Measurements from ENCODE around the gene RBMS1. TPM values are rescaled to one million over a fixed set of nuclear protein-coding genes. Genes with fewer than 3 reads are reported as not detected.

RBMS1 gene
- polyA plus RNA-seq, 1 donor (not counting 4 experiments of a cell fraction or from before 2014, with no cell fraction given): 89.1 TPM

- Histone ChIP-seq H3K79me2 (ENCODE audit: control insufficient read depth, insufficient read depth, low read length) (no peaks in the 10 kb centered on the region), H3K27me3 (ENCODE audit: control insufficient read depth, extremely low read depth, insufficient read depth, low read length) (no peaks in the 10 kb centered on the region), H3K36me3 (ENCODE audit: control insufficient read depth in 2 of 2, extremely low read depth in 1 of 2, insufficient read depth in 2 of 2, low read length in 2 of 2) (peaks cover 1 to 5% of the 10 kb centered on the region in 2 experiments), H3K9me1 (ENCODE audit: control insufficient read depth, extremely low read depth, insufficient read depth, low read length) (no peaks in the 10 kb centered on the region), H2AFZ (ENCODE audit: control insufficient read depth, low read length) (no peak overlapping the region), H3K27ac (ENCODE audit: control insufficient read depth, insufficient read depth, low read length) (no peak overlapping the region), H3K4me1 (ENCODE audit: control insufficient read depth, extremely low read depth, insufficient read depth, low read length) (peaks cover 19% of the 10 kb centered on the region), H3K4me2 (ENCODE audit: control insufficient read depth, extremely low read depth, insufficient read depth, low read depth, low read length) (no peak overlapping the region), H3K9ac (ENCODE audit: control insufficient read depth, extremely low read depth, insufficient read depth, low read length) (no peak overlapping the region), H4K20me1 (ENCODE audit: control insufficient read depth, extremely low read depth, insufficient read depth, low read length) (no peaks in the 10 kb centered on the region), H3K9me3 (ENCODE audit: control insufficient read depth, low read depth, low read length) (no peaks in the 10 kb centered on the region), H3K4me3 (ENCODE audit: control insufficient read depth in 2 of 3, extremely low read depth in 1 of 3, insufficient read depth in 2 of 3, low read depth in 1 of 3, low read length in 3 of 3) (no peak overlapping the region)
- TF ChIP-seq CTCF (optimal IDR thresholded peaks at IDR 0.05 in 1 of 3, IDR thresholded peaks at IDR 0.05 in 1 of 3, conservative IDR thresholded peaks at IDR 0.05 in 1 of 3; ENCODE audit: extremely low read depth in 1 of 3, insufficient read depth in 2 of 3, low read length in 3 of 3) (no peak), EZH2 (IDR thresholded peaks at IDR 0.05; ENCODE audit: low read length) (no peak)
- peak; percentile 5 for FAIRE-seq
- dilution Hi-C loops (cut with MboI; ENCODE audit: extremely low pct_ligation_motif_present, low sequenced_read_pairs): no loop called here
- DNase-seq (ENCODE audit: low read depth, low spot score): no peak
Observed at GRCh38 chr2:160266037-160266551, 227.5 kb downstream of the RBMS1 start.

- Histone ChIP-seq H3K4me3 (ENCODE audit: control insufficient read depth in 2 of 3, extremely low read depth in 1 of 3, insufficient read depth in 2 of 3, low read depth in 1 of 3, low read length in 3 of 3) (no peak overlapping the region), H2AFZ (ENCODE audit: control insufficient read depth, low read length) (no peak overlapping the region), H3K4me2 (ENCODE audit: control insufficient read depth, extremely low read depth, insufficient read depth, low read depth, low read length) (no peak overlapping the region), H3K9me1 (ENCODE audit: control insufficient read depth, extremely low read depth, insufficient read depth, low read length) (no peaks in the 10 kb centered on the region), H3K36me3 (ENCODE audit: control insufficient read depth in 2 of 2, extremely low read depth in 1 of 2, insufficient read depth in 2 of 2, low read length in 2 of 2) (no peaks in the 10 kb centered on the region), H3K4me1 (ENCODE audit: control insufficient read depth, extremely low read depth, insufficient read depth, low read length) (peaks cover 1% of the 10 kb centered on the region), H3K27ac (ENCODE audit: control insufficient read depth, insufficient read depth, low read length) (no peak overlapping the region), H3K9ac (ENCODE audit: control insufficient read depth, extremely low read depth, insufficient read depth, low read length) (no peak overlapping the region), H3K79me2 (ENCODE audit: control insufficient read depth, insufficient read depth, low read length) (no peaks in the 10 kb centered on the region), H3K9me3 (ENCODE audit: control insufficient read depth, low read depth, low read length) (no peaks in the 10 kb centered on the region), H4K20me1 (ENCODE audit: control insufficient read depth, extremely low read depth, insufficient read depth, low read length) (no peaks in the 10 kb centered on the region), H3K27me3 (ENCODE audit: control insufficient read depth, extremely low read depth, insufficient read depth, low read length) (no peaks in the 10 kb centered on the region)
- dilution Hi-C loops (cut with MboI; ENCODE audit: extremely low pct_ligation_motif_present, low sequenced_read_pairs): no loop called here
- TF ChIP-seq CTCF (optimal IDR thresholded peaks at IDR 0.05 in 1 of 3, IDR thresholded peaks at IDR 0.05 in 1 of 3, conservative IDR thresholded peaks at IDR 0.05 in 1 of 3; ENCODE audit: extremely low read depth in 1 of 3, insufficient read depth in 2 of 3, low read length in 3 of 3) (no peak), EZH2 (IDR thresholded peaks at IDR 0.05; ENCODE audit: low read length) (no peak)
- FAIRE-seq (no peak), DNase-seq (ENCODE audit: low read depth, low spot score) (no peak)
Observed at GRCh38 chr2:160264308-160264707, 229.3 kb downstream of the RBMS1 start.

All from keratinocyte (primary cell).